OCI-LY7 (cell line): ENCODE data around the gene HDHD5. TPM values are rescaled to one million over a fixed set of nuclear protein-coding genes. Genes with fewer than 3 reads are reported as not detected.

Source experiments
- BruUV-seq: library from RNA; stranded (reverse); fragments of 400-500 nt; replicated peaks from 2 replicates; lab custom pipeline; 2021; lab: Mats Ljungman, UMichigan
- CTCF ChIA-PET: fragments of 300-600 bp; sonication (Branson Sonifier 250); formaldehyde crosslinking; loops from one replicate; lab custom pipeline; 2022; ENCODE audit warnings: antibody characterized with exemption; ENCODE audit not compliant: unreplicated experiment; lab: Charles Lee
- POLR2A ChIA-PET: fragments of 300-600 bp; sonication (Branson Sonifier 250); formaldehyde crosslinking; loops from one replicate; lab custom pipeline; 2022; ENCODE audit warnings: antibody characterized with exemption; lab: Charles Lee
- DNase-seq: peaks from one replicate; pipeline ENCODE4 v3.0.0-alpha.2; 2015; ENCODE audit warnings: low spot score
- H2AFZ ChIP-seq: fragments of 200-600 bp; sonication (generic), shearing (Covaris generic); 2 replicates; pipeline ENCODE4 v1.6.1; 2014; ENCODE audit warnings: mild to moderate bottlenecking, antibody characterized with exemption, low read length, moderate library complexity
- H3K27ac ChIP-seq: fragments of 200-600 bp; sonication (generic); 2 replicates; pipeline ENCODE4 v1.5.1; 2014; ENCODE audit warnings: mixed run types, low read depth, mild to moderate bottlenecking, moderate library complexity, low read length, inconsistent platforms; ENCODE audit not compliant: poor library complexity, severe bottlenecking
- H3K36me3 ChIP-seq: fragments of 200-600 bp; sonication (generic); 2 replicates; pipeline ENCODE4 v1.6.1; 2014; ENCODE audit warnings: mild to moderate bottlenecking, antibody characterized with exemption, low read length, moderate library complexity, mixed read lengths; ENCODE audit not compliant: insufficient read depth
- H3K4me1 ChIP-seq: fragments of 200-600 bp; sonication (generic); 2 replicates; pipeline ENCODE4 v1.5.1; 2014; ENCODE audit warnings: mild to moderate bottlenecking, low read length; ENCODE audit not compliant: insufficient read depth, poor library complexity, severe bottlenecking
- H3K4me2 ChIP-seq: fragments of 200-600 bp; sonication (generic); 2 replicates; pipeline ENCODE4 v1.6.1; 2014; ENCODE audit warnings: mild to moderate bottlenecking, low read length
- H3K4me3 ChIP-seq: fragments of 200-600 bp; sonication (generic); 2 replicates; pipeline ENCODE4 v1.5.1; 2014; ENCODE audit warnings: mild to moderate bottlenecking, low read depth, low read length; ENCODE audit not compliant: poor library complexity, severe bottlenecking
- H3K79me2 ChIP-seq: fragments of 200-600 bp; sonication (generic); 2 replicates; pipeline ENCODE4 v1.6.1; 2016; ENCODE audit warnings: low read depth, mild to moderate bottlenecking, low read length, moderate library complexity, mixed read lengths; ENCODE audit not compliant: insufficient read depth
- H3K9me2 ChIP-seq: fragments of 200-600 bp; sonication (generic); 2 replicates; pipeline ENCODE4 v1.6.1; 2016; ENCODE audit warnings: mild to moderate bottlenecking, low read length, mixed read lengths; ENCODE audit not compliant: insufficient read depth
- H3K9me3 ChIP-seq: fragments of 200-600 bp; sonication (generic); 2 replicates; pipeline ENCODE4 v1.6.1; 2014; ENCODE audit warnings: mild to moderate bottlenecking, mixed run types, low read length, mixed read lengths
- H4K20me1 ChIP-seq: fragments of 200-600 bp; sonication (generic); 2 replicates; pipeline ENCODE4 v1.6.1; 2014; ENCODE audit warnings: mild to moderate bottlenecking, antibody characterized with exemption, low read length, moderate library complexity, mixed read lengths; ENCODE audit not compliant: insufficient read depth
- EZH2phosphoT487 ChIP-seq: fragments of 200-600 bp; sonication (generic); IDR thresholded peaks from 2 replicates; pipeline ENCODE4 v1.6.1; 2018; ENCODE audit warnings: low read depth, borderline replicate concordance, mild to moderate bottlenecking, mixed run types, antibody characterized with exemption, low read length, moderate library complexity, mixed read lengths
- intact Hi-C: fragments of 100-400 bp; cut with micrococcal nuclease; formaldehyde crosslinking; loops from one replicate; pipeline ENCODE4 v1.10.0; 2022; ENCODE audit not compliant: unreplicated experiment
- total RNA-seq, 2 experiments: library from RNA; depleted of rRNA in 1 of 2; stranded (reverse); fragments of >200 nt in 1 of 2; shearing (Covaris generic) in 1 of 2; gene quantifications; 2 replicates each; pipeline ENCODE4 v1.2.3, GENCODE V29; 2014 to 2022
- TF ChIP-seq, protein P1 (sequence below): fragments of 200-600 bp; sonication (generic); conservative IDR thresholded peaks from 2 replicates; pipeline ENCODE4 v1.5.1; 2014; ENCODE audit warnings: mild to moderate bottlenecking, antibody characterized with exemption, low read length, moderate library complexity, mixed read lengths

The HDHD5 gene
- total RNA-seq, 2 experiments from 2014 or later: 77.4 to 84.6 TPM

DNA sequence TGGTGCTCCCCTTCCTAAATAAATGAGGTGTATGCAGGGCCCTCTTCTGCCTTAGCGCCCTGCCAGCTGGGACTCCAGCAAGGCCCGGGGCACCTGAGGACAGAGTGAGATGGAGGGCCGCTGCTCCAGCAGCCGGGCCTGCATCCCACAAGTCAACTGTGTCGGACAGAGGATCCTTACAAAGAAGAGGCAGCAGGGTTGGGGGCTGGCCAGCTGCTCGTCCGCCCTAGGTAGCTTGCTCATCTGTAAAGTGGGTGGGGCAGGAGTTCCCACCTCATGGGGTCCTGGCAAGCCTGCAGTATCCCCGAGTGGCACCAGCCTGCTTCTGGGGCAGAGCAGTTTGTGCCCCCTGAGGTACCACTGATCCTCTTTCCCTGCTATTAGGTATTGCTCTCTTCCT, 45.5 kb downstream of the HDHD5 start:
- intact Hi-C loops: no loop called here
- no TSS peak for BruUV-seq
- CTCF ChIA-PET: no interaction called here
- Histone ChIP-seq H3K9me3 (no peaks in the 10 kb centered on the region), H2AFZ (no peak overlapping the region), H3K4me1 (peaks cover 28% of the 10 kb centered on the region), H3K79me2 (no peaks in the 10 kb centered on the region), H3K36me3 (no peaks in the 10 kb centered on the region), H3K9me2 (no peaks in the 10 kb centered on the region), H3K4me2 (no peak overlapping the region), H4K20me1 (no peaks in the 10 kb centered on the region), H3K27ac (no peak overlapping the region), H3K4me3 (no peak overlapping the region)
- POLR2A ChIA-PET: interaction anchor here (1.0 to 1.7 kb wide), 2 partner anchors 13 to 230 kb away, joined by 3 read pairs; no protein-coding TSS in a partner anchor
- no peak for TF ChIP-seq EZH2phosphoT487
- TF ChIP-seq, protein P1, sequence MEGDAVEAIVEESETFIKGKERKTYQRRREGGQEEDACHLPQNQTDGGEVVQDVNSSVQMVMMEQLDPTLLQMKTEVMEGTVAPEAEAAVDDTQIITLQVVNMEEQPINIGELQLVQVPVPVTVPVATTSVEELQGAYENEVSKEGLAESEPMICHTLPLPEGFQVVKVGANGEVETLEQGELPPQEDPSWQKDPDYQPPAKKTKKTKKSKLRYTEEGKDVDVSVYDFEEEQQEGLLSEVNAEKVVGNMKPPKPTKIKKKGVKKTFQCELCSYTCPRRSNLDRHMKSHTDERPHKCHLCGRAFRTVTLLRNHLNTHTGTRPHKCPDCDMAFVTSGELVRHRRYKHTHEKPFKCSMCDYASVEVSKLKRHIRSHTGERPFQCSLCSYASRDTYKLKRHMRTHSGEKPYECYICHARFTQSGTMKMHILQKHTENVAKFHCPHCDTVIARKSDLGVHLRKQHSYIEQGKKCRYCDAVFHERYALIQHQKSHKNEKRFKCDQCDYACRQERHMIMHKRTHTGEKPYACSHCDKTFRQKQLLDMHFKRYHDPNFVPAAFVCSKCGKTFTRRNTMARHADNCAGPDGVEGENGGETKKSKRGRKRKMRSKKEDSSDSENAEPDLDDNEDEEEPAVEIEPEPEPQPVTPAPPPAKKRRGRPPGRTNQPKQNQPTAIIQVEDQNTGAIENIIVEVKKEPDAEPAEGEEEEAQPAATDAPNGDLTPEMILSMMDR: no peak
- no peak for DNase-seq

DNA sequence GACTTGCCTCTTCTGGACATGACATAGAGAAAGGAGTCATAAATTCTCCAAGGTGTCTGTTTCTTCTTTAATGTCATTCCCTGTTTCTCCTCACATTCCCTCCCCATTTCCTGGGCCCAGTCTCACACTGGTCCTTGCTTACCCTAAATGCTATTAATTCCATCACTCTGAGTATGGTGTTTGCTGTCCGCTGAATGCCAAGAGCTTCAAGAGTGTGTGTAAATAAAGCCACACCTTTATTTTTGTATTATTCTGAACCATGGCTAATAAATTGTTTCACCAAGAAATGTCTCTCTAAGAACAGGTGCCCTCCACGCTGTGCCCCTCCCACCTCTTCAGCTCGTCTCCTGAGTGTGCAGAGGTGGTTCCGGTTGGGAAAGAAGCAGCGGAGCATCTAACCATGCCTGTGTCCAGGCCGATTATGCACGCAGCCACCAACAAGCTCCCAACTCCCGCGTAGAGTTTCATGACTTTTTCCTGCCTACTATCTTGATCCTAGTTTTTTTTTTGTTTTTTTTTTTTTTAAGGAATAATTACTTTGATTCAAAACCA, 46.5 kb downstream of the HDHD5 start:
- H3K4me2 ChIP-seq: no peak overlapping the region
- ChIA-PET POLR2A (interaction anchor here (0.5 kb wide), 1 partner anchor 204 kb away, joined by 3 read pairs; no protein-coding TSS in a partner anchor), CTCF (interaction anchor here (0.6 kb wide), 1 partner anchor 40 kb away, joined by 3 read pairs; no protein-coding TSS in a partner anchor)
- H3K27ac ChIP-seq: no peak overlapping the region
- H3K36me3 ChIP-seq: no peaks in the 10 kb centered on the region
- no peak for TF ChIP-seq EZH2phosphoT487
- TF ChIP-seq, protein P1: no peak
- no peaks in the 10 kb centered on the region for H3K9me3 ChIP-seq
- no TSS peak for BruUV-seq
- H3K79me2 ChIP-seq: no peaks in the 10 kb centered on the region
- H4K20me1 ChIP-seq: no peaks in the 10 kb centered on the region
- H3K4me3 ChIP-seq: no peak overlapping the region
- no peak overlapping the region for H2AFZ ChIP-seq
- no peak for DNase-seq
- H3K4me1 ChIP-seq: peaks cover 17% of the 10 kb centered on the region
- intact Hi-C loops: no loop called here
- H3K9me2 ChIP-seq: no peaks in the 10 kb centered on the region

DNA sequence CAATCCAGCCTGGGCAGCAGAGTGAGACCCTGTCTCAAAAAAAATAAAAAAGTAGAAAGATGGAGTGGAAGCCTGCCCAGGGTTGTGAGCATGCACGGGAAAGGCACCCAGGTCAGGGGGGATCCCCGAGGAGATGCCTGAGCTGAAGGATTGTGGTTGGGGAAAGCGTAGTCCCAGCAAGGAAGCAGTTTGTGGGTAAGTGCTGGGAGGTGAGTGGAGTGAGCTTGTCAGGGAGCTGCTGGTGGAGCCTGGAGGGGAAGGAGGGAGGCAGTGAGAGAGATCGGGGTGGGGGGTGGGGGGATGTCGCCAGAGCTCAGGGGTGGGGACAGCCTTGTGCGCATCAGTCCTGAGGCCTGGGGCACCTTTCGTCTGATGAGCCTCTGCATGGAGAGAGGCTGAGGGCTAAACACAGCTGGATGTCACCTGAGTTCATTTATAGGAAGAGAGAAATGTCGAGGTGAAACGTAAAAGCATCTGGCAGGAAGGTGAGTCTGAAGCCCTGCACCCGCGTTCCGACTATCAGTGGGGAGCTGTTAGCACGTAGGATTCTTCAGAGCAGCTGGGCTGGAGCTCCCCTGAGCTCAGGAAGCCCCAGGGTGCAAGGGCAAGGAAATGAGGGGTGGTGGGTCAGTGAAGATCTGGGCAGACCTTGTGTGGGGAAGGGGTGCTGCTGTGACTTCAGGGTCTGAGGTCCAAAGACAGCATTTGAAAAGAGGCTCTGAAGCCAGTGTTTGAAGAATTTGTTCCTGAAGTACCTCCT, 48.1 kb downstream of the HDHD5 start:
- H3K9me3 ChIP-seq: no peaks in the 10 kb centered on the region
- H3K27ac ChIP-seq: no peak overlapping the region
- H3K36me3 ChIP-seq: no peaks in the 10 kb centered on the region; the same call in 1 of the 2 replicates
- no peak overlapping the region for H2AFZ ChIP-seq
- no peak overlapping the region for H3K4me3 ChIP-seq
- H3K9me2 ChIP-seq: no peaks in the 10 kb centered on the region
- TF ChIP-seq, protein P1: no peak
- TF ChIP-seq EZH2phosphoT487: no peak
- no peak overlapping the region for H3K4me2 ChIP-seq
- no TSS peak for BruUV-seq
- no peak for DNase-seq
- no peaks in the 10 kb centered on the region for H4K20me1 ChIP-seq
- intact Hi-C loops: no loop called here
- H3K79me2 ChIP-seq: no peaks in the 10 kb centered on the region
- H3K4me1 ChIP-seq: peaks cover 1% of the 10 kb centered on the region
- POLR2A ChIA-PET: interaction anchor here (1.1 kb wide), 1 partner anchor 243 kb away, joined by 4 read pairs; no protein-coding TSS in a partner anchor
- CTCF ChIA-PET: no interaction called here
